OCI-LY1 (cell line): ENCODE measurements around the gene ARF5.

Experiments used
- CTCF ChIP-seq: fragments of 200-600 bp; sonication (generic), shearing (Covaris generic); IDR thresholded peaks from 2 replicates; pipeline ENCODE4 v1.5.1; 2017; ENCODE audit warnings: mild to moderate bottlenecking, antibody characterized with exemption, low read length, moderate library complexity, mixed read lengths
- EZH2 ChIP-seq: fragments of 200-600 bp; sonication (generic), shearing (Covaris generic); IDR thresholded peaks from 2 replicates; pipeline ENCODE4 v1.8.0; 2017; ENCODE audit warnings: borderline replicate concordance, mixed run types, mild to moderate bottlenecking, antibody characterized with exemption, low read length, moderate library complexity, mixed read lengths

- TF ChIP-seq CTCF (peak; percentile 88), EZH2 (no peak)
Observed at GRCh38 chr7:127588697-127589482, 679 bp downstream of the ARF5 start.
